ENCODE measurements around the gene ZBTB3.
A peak's percentile ranks its signal among the peaks of the same experiment; 100 is the strongest.
"Not testable (repeated sequence)": the region's sequence is repeated elsewhere in the genome, so short reads cannot be mapped to it uniquely, and the experiment has no call there.

Gene ZBTB3

GRCh38 chr11:62757846-62758788 is 4.2 kb upstream of the ZBTB3 start:
- DNase-seq = no peak

GRCh38 chr11:62755086-62755615 is 1.2 kb upstream of the ZBTB3 start:
- DNase-seq = peak in 1 of 56 donors; percentile 19

GRCh38 chr11:62752994-62753735 is 795 bp downstream of the ZBTB3 start:
- no peak for DNase-seq

GRCh38 chr11:62752177-62752785 is 1.7 kb downstream of the ZBTB3 start:
- no peak for DNase-seq

- DNase-seq = not testable (repeated sequence)
Observed at GRCh38 chr11:62749931-62750330, 4.0 kb downstream of the ZBTB3 start.

GRCh38 chr11:62747475-62748160 is 6.3 kb downstream of the ZBTB3 start:
- peak in 1 of 56 donors; percentile 8 for DNase-seq

GRCh38 chr11:62737196-62737595 is 16.8 kb downstream of the ZBTB3 start:
- DNase-seq = no peak

- peak in 1 of 56 donors; percentile 8 for DNase-seq
Observed at GRCh38 chr11:62732830-62733229, 21.1 kb downstream of the ZBTB3 start.

- DNase-seq = not testable (repeated sequence)
Observed at GRCh38 chr11:62730076-62730475, 23.9 kb downstream of the ZBTB3 start.

- peak in 55 of 56 donors; percentile 40 to 91 (median 82) for DNase-seq
Observed at GRCh38 chr11:62728171-62728988, 25.6 kb downstream of the ZBTB3 start, which contains the start of gene TTC9C. TSS of gene TTC9C (plus strand) at chr11:62728486. CDS start at chr11:62728849, 363 bp downstream.

- peak in 55 of 56 donors; percentile 53 to 97 (median 85) for DNase-seq
Observed at GRCh38 chr11:62727872-62728170, 26.1 kb downstream of the ZBTB3 start.

- DNase-seq = peak; percentile 59 to 99 (median 96)
Observed at GRCh38 chr11:62727165-62727871, 26.6 kb downstream of the ZBTB3 start, which contains the start of gene HNRNPUL2. TSS of gene HNRNPUL2 (minus strand) at chr11:62727457. CDS start at chr11:62727156, 301 bp downstream.

GRCh38 chr11:62726915-62727164 is 27.1 kb downstream of the ZBTB3 start:
- no peak for DNase-seq

GRCh38 chr11:62726156-62726914 is 27.6 kb downstream of the ZBTB3 start:
- peak in 4 of 56 donors; percentile 30 to 46 (median 42) for DNase-seq

- no peak for DNase-seq
Observed at GRCh38 chr11:62725646-62726045, 28.3 kb downstream of the ZBTB3 start.

GRCh38 chr11:62724171-62724570 is 29.8 kb downstream of the ZBTB3 start:
- DNase-seq = no peak

GRCh38 chr11:62721994-62722393 is 32.0 kb downstream of the ZBTB3 start:
- no peak for DNase-seq

- no peak for DNase-seq
Observed at GRCh38 chr11:62719302-62719978, 34.5 kb downstream of the ZBTB3 start.
